ENCODE measurements around the gene EGFL8.

EGFL8 gene

DNA sequence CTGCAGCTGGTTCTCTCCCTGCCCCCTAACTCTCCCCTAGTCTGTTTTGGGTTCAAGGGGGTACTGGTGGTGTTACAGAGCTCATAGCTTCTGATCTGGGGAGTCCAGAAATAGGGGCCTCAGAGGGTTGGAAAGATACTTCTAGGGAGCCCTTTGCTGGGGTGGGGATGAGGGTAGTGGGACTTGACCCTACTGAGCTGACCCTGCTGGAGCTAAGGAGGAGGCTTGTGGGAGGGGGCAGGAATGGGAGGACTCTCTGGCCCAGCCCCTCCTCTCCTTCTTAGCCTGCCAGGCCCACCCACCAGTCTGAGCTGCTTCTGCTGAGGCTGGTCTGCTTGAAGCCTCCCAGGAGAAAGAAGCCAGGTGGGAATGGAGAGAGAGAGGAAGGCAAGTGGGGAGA is at the start of gene EGFL8:
Gene EGFL8, plus strand, starts transcription at position 301 of the 400 bp plus-strand sequence. CDS start 1,571 bp downstream, outside the sequence.
- Histone ChIP-seq H3K4me1 (ENCODE audit: insufficient read depth, insufficient read length) (peaks cover 13% of the 10 kb centered on the region), H3K9ac (ENCODE audit: insufficient read length, low read depth) (no peak within 1 kb of the TSS), H3K27me3 (ENCODE audit: insufficient read depth, insufficient read length) (no peaks in the 10 kb centered on the region), H3K4me3 (ENCODE audit: insufficient read length, low read depth) (no peak within 1 kb of the TSS), H3K9me3 (ENCODE audit: insufficient read depth, low read length) (no peaks in the 10 kb centered on the region), H3K36me3 (ENCODE audit: insufficient read depth, insufficient read length, low read length) (peaks cover 45% of the 10 kb centered on the region)
- no peak for DNase-seq (ENCODE audit: low read depth, low spot score)
- TF ChIP-seq ZNF274 (IDR thresholded peaks at IDR 0.05; ENCODE audit: low read depth, low read length), result no peak
- TF ChIP-seq SUZ12 (IDR thresholded peaks at IDR 0.05; ENCODE audit: extremely low read depth, insufficient read depth, insufficient read length), result no peak
- TF ChIP-seq YY1 (IDR thresholded peaks at IDR 0.05; ENCODE audit: insufficient read depth, insufficient read length), result no peak

DNA sequence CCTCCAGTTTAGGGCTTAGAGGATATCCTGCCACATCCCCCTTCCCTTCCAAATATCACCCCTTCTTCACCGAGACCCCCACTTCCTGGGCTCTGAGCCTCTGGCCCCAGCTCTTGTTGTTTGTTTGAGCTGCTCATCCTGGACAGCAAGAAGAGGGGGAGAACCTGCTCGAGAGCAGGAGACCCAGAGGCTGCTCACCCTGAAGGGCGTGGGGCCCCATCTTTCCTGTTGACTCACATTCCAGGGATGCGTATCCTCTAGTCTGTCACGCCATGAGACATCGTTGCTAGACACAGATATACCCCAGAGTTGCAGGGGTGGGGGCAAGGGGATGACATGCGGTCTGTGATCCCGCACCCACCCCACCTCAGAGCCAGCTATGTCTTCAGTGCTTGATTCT is 49.6 kb upstream of the EGFL8 start:
- TF ChIP-seq YY1 (IDR thresholded peaks at IDR 0.05; ENCODE audit: insufficient read depth, insufficient read length) (no peak), SUZ12 (IDR thresholded peaks at IDR 0.05; ENCODE audit: extremely low read depth, insufficient read depth, insufficient read length) (no peak), ZNF274 (IDR thresholded peaks at IDR 0.05; ENCODE audit: low read depth, low read length) (no peak)
- H3K9me3 ChIP-seq (ENCODE audit: insufficient read depth, low read length), result no peaks in the 10 kb centered on the region

DNA sequence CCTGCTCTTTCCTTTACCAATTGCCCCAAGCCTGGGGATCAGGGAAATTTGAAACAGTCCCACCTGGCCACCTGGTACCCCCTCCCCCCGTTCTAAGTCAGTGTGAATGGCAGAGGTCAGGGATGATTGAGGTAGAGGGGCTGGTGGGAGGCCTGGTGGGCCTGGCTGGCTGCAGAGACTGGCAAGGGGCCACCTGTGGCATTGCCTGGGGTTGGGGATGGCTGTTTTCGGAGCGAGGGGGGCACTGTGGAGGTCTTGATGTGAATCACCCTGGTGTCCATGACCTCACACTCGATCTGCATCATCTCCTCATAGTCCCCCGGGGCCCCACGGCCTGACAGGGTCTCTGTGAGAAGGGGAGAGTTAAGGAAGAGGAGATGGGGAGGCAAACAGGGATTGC is 48.8 kb upstream of the EGFL8 start:
- TF ChIP-seq SUZ12 (IDR thresholded peaks at IDR 0.05; ENCODE audit: extremely low read depth, insufficient read depth, insufficient read length) (no peak), ZNF274 (IDR thresholded peaks at IDR 0.05; ENCODE audit: low read depth, low read length) (no peak)
- Histone ChIP-seq H3K4me3 (ENCODE audit: insufficient read length, low read depth) (no peak overlapping the region), H3K9ac (ENCODE audit: insufficient read length, low read depth) (no peak overlapping the region), H3K27me3 (ENCODE audit: insufficient read depth, insufficient read length) (no peaks in the 10 kb centered on the region), H3K9me3 (ENCODE audit: insufficient read depth, low read length) (no peaks in the 10 kb centered on the region), H3K4me1 (ENCODE audit: insufficient read depth, insufficient read length) (peaks cover 3% of the 10 kb centered on the region), H3K36me3 (ENCODE audit: insufficient read depth, insufficient read length, low read length) (peaks cover 60% of the 10 kb centered on the region)
- DNase-seq (ENCODE audit: low read depth, low spot score), result no peak

More for the DNA sequence above, 49.6 kb upstream of the EGFL8 start:
- no peak for DNase-seq (ENCODE audit: low read depth, low spot score)
- Histone ChIP-seq H3K4me1 (ENCODE audit: insufficient read depth, insufficient read length) (peaks cover 3% of the 10 kb centered on the region), H3K36me3 (ENCODE audit: insufficient read depth, insufficient read length, low read length) (peaks cover 57% of the 10 kb centered on the region), H3K9ac (ENCODE audit: insufficient read length, low read depth) (no peak overlapping the region), H3K27me3 (ENCODE audit: insufficient read depth, insufficient read length) (no peaks in the 10 kb centered on the region), H3K4me3 (ENCODE audit: insufficient read length, low read depth) (no peak overlapping the region)

DNA sequence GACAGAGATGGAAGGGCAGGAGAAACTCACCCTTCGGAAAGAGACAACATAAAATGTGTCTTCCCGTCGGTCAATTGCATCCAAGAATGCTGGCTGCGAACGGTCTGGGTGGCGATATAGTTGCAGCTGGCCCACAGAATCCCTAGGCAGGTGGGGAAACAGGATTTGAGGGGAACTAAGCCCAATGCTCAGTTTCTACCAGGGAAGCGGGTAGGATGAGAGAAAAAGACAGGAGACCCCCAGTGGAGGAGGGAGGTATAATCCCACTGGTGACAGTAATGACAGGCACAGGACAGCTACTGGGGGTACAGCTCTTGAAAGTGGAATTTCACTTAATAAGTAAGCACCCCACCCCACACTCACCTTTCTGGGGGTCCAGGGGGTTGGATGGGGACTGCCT is 47.7 kb upstream of the EGFL8 start:
- Histone ChIP-seq H3K9ac (ENCODE audit: insufficient read length, low read depth) (no peak overlapping the region), H3K36me3 (ENCODE audit: insufficient read depth, insufficient read length, low read length) (peaks cover 62% of the 10 kb centered on the region), H3K27me3 (ENCODE audit: insufficient read depth, insufficient read length) (no peaks in the 10 kb centered on the region), H3K4me1 (ENCODE audit: insufficient read depth, insufficient read length) (peaks cover 3% of the 10 kb centered on the region), H3K9me3 (ENCODE audit: insufficient read depth, low read length) (no peaks in the 10 kb centered on the region), H3K4me3 (ENCODE audit: insufficient read length, low read depth) (no peak overlapping the region)
- DNase-seq (ENCODE audit: low read depth, low spot score), result no peak
- TF ChIP-seq YY1 (IDR thresholded peaks at IDR 0.05; ENCODE audit: insufficient read depth, insufficient read length), result no peak
- no peak for TF ChIP-seq ZNF274 (IDR thresholded peaks at IDR 0.05; ENCODE audit: low read depth, low read length)
- no peak for TF ChIP-seq SUZ12 (IDR thresholded peaks at IDR 0.05; ENCODE audit: extremely low read depth, insufficient read depth, insufficient read length)

DNA sequence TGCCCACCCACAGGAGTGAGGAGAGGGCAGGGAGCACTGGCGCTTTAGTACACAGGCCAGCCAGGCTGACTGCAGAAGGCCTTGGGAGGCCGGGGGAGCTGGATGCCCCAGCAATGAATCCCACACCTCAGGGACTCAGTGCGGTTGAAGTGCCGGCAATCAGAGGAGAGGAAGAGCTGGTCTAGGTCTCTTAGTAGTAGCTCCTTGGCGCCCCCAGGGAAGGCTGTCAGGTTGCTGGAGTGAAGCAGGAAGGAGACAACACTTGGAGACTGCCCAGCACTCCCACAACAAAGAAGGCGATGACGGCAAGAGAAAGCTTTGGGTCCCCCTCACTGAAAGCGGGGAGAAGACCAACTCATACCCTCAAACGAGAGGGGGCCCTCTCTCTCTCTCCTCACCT is 46.9 kb upstream of the EGFL8 start:
- H3K9me3 ChIP-seq (ENCODE audit: insufficient read depth, low read length), result no peaks in the 10 kb centered on the region
- no peak overlapping the region for H3K9ac ChIP-seq (ENCODE audit: insufficient read length, low read depth)
- H3K4me3 ChIP-seq (ENCODE audit: insufficient read length, low read depth), result no peak overlapping the region
- DNase-seq (ENCODE audit: low read depth, low spot score), result no peak
- TF ChIP-seq ZNF274 (IDR thresholded peaks at IDR 0.05; ENCODE audit: low read depth, low read length), result no peak
- TF ChIP-seq SUZ12 (IDR thresholded peaks at IDR 0.05; ENCODE audit: extremely low read depth, insufficient read depth, insufficient read length), result no peak
- TF ChIP-seq YY1 (IDR thresholded peaks at IDR 0.05; ENCODE audit: insufficient read depth, insufficient read length), result no peak
- peaks cover 63% of the 10 kb centered on the region for H3K36me3 ChIP-seq (ENCODE audit: insufficient read depth, insufficient read length, low read length)
- H3K27me3 ChIP-seq (ENCODE audit: insufficient read depth, insufficient read length), result no peaks in the 10 kb centered on the region
- peaks cover 3% of the 10 kb centered on the region for H3K4me1 ChIP-seq (ENCODE audit: insufficient read depth, insufficient read length)

DNA sequence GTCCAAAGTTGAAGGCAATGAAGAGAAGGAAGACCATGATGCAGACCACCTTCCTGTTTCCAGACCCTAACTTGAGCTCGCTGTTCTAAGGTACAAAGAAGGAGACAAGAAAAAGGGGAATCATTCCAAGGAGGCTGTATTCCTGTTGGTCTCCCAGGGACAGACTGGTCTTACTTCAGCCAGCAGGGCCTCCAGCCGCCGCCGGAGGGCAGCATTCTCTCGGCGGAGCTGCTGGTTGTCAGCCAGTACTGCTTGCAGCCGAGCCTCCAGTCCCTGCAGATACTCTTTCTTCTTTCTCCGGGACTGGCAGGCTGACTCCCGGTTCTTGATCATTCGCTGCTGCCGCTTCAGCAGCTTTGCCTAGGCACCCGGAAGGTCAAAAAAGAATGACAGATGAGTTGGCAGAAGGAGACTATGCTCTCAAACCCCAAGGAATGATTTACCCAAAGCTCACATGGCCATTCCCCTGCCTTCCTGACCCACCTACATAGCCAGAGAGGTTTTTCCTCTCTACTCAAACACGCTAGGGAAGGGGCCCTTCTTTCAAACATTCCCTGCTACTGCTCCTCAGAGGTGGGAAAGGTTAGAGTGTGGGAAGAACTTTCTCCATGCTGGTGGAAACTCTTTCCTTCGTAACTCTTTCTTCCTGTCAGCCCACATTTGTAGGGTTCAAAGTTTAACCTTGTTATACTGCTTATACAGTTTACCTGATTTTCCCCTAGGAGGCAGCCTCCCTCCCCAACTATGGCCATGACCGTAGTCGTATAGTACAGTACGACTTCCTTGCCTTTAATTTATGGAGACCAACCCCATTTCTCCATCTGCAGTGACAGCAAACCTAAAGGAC is 45.4 kb upstream of the EGFL8 start:
- Histone ChIP-seq H3K27me3 (ENCODE audit: insufficient read depth, insufficient read length) (no peaks in the 10 kb centered on the region), H3K4me3 (ENCODE audit: insufficient read length, low read depth) (no peak overlapping the region), H3K4me1 (ENCODE audit: insufficient read depth, insufficient read length) (peaks cover 2% of the 10 kb centered on the region), H3K9me3 (ENCODE audit: insufficient read depth, low read length) (no peaks in the 10 kb centered on the region), H3K9ac (ENCODE audit: insufficient read length, low read depth) (no peak overlapping the region), H3K36me3 (ENCODE audit: insufficient read depth, insufficient read length, low read length) (peaks cover 60% of the 10 kb centered on the region)
- peak; percentile 64 for DNase-seq (ENCODE audit: low read depth, low spot score)
- no peak for TF ChIP-seq YY1 (IDR thresholded peaks at IDR 0.05; ENCODE audit: insufficient read depth, insufficient read length)
- TF ChIP-seq SUZ12 (IDR thresholded peaks at IDR 0.05; ENCODE audit: extremely low read depth, insufficient read depth, insufficient read length), result no peak
- no peak for TF ChIP-seq ZNF274 (IDR thresholded peaks at IDR 0.05; ENCODE audit: low read depth, low read length)

DNA sequence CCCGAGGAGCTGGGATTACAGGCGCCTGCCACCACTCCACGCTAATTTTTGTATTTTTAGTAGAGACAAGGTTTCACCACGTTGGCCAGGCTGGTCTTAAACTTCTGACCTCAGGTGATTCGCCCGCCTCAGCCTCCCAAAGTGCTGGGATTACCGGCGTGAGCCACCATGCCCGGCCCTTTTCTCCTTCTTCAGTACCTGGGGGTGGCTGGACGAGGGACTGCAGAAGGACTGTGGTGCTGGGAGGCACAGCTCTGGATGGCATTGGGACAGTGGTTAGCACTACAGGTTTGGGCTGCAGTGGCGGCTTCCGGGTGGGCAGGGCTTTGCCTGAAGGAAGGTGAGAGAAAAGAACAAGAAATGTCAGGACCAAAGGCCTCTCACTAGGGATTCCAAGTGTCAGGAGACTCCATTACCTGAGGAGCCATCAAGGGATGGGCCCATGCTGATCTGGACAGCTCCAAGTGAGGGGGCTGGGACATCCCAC is 43.8 kb upstream of the EGFL8 start:
- no peaks in the 10 kb centered on the region for H3K9me3 ChIP-seq (ENCODE audit: insufficient read depth, low read length)
- TF ChIP-seq SUZ12 (IDR thresholded peaks at IDR 0.05; ENCODE audit: extremely low read depth, insufficient read depth, insufficient read length) (no peak), ZNF274 (IDR thresholded peaks at IDR 0.05; ENCODE audit: low read depth, low read length) (no peak), YY1 (IDR thresholded peaks at IDR 0.05; ENCODE audit: insufficient read depth, insufficient read length) (no peak)
- H3K36me3 ChIP-seq (ENCODE audit: insufficient read depth, insufficient read length, low read length), result peaks cover 65% of the 10 kb centered on the region
- H3K9ac ChIP-seq (ENCODE audit: insufficient read length, low read depth), result no peak overlapping the region
- H3K4me1 ChIP-seq (ENCODE audit: insufficient read depth, insufficient read length), result no peaks in the 10 kb centered on the region
- DNase-seq (ENCODE audit: low read depth, low spot score), result no peak
- no peaks in the 10 kb centered on the region for H3K27me3 ChIP-seq (ENCODE audit: insufficient read depth, insufficient read length)
- no peak overlapping the region for H3K4me3 ChIP-seq (ENCODE audit: insufficient read length, low read depth)

Measured in NT2/D1 (cell line).